Thyroid gland (tissue), 4 donors: ENCODE data around the gene NIF3L1. TPM values are rescaled to one million over a fixed set of nuclear protein-coding genes. Genes with fewer than 3 reads are reported as not detected.
"Not testable (repeated sequence)": the region's sequence is repeated elsewhere in the genome, so short reads cannot be mapped to it uniquely, and the experiment has no call there.

Experiments
- DNase-seq, 2 donors: peaks; one replicate each; pipeline ENCODE4 v3.0.0-alpha.2; 2019
- H3K27ac ChIP-seq, 3 donors: fragments of 200-600 bp; sonication (generic); 1 replicate in 2 of 3; 2 replicates in 1 of 3; pipeline ENCODE4 v1.5.1; 2016 to 2019; ENCODE audit warnings: mild to moderate bottlenecking in 1 of 3, moderate library complexity in 1 of 3
- H3K27me3 ChIP-seq: fragments of 200-600 bp; sonication (generic); one replicate; pipeline ENCODE4 v1.5.1; 2019
- H3K36me3 ChIP-seq, 2 donors: fragments of 200-600 bp; sonication (generic); one replicate each; pipeline ENCODE4 v1.5.1; 2016 to 2019
- H3K4me1 ChIP-seq, 2 donors: fragments of 200-600 bp; sonication (generic); one replicate each; pipeline ENCODE4 v1.5.1; 2017 to 2019
- H3K4me3 ChIP-seq, 3 donors: fragments of 200-600 bp; sonication (generic); replicated peaks in 1 of 3; 1 replicate in 2 of 3; 2 replicates in 1 of 3; pipeline ENCODE4 v1.5.1; 2016; ENCODE audit warnings: mild to moderate bottlenecking in 1 of 3
- H3K9me3 ChIP-seq: fragments of 200-600 bp; sonication (generic); one replicate; pipeline ENCODE4 v1.5.1; 2017
- CTCF ChIP-seq, 6 experiments: fragments of 200-600 bp in 3 of 6; fragments of 450-650 bp in 3 of 6; sonication (generic) in 3 of 6; IDR thresholded peaks; one replicate each; pipeline ENCODE4 v1.5.1; 2016 to 2019; ENCODE audit warnings: antibody characterized with exemption in 6 of 6, mild to moderate bottlenecking in 2 of 6, inconsistent platforms in 1 of 6, moderate library complexity in 1 of 6
- POLR2A ChIP-seq, 2 donors: fragments of 450-650 bp; IDR thresholded peaks; one replicate each; pipeline ENCODE4 v1.6.1; 2017; ENCODE audit warnings: antibody characterized with exemption in 2 of 2, mild to moderate bottlenecking in 2 of 2, moderate library complexity in 1 of 2
- WGBS, 2 donors: methylation state at CpG; one replicate each; pipeline ENCODE4 v1.1.5; 2017; 5-methylcytosine and 5-hydroxymethylcytosine counted together
- intact Hi-C: fragments of 100-400 bp; cut with DNase I; formaldehyde crosslinking; loops from one replicate; pipeline ENCODE4 v1.15.1; 2023
- total RNA-seq, 4 donors: library from RNA; depleted of rRNA; stranded (reverse); fragments of >200 nt; gene quantifications; one replicate each; pipeline ENCODE4 v1.2.3, GENCODE V29; 2016

Gene NIF3L1
- total RNA-seq, 4 donors from 2014 or later, result 16.9 to 32.2 (median 27.2) TPM

GRCh38 chr2:200869014-200869413, 20.2 kb upstream of the NIF3L1 start:
- WGBS, 2 donors, result 91% methylated on average over 2 of the region's 2 CpGs
- Histone ChIP-seq H3K4me1 (peaks cover 0 to 5% of the 10 kb centered on the region in 2 donors), H3K4me3 (no peak overlapping the region), H3K9me3 (no peaks in the 10 kb centered on the region), H3K27ac (no peak overlapping the region), H3K36me3 (peaks cover 0 to 16% of the 10 kb centered on the region in 2 donors), H3K27me3 (no peaks in the 10 kb centered on the region)
- TF ChIP-seq POLR2A (IDR thresholded peaks at IDR 0.05) (no peak), CTCF (IDR thresholded peaks at IDR 0.05) (no peak)
- DNase-seq, result no peak
- intact Hi-C loops, result no loop called here

GRCh38 chr2:200871151-200871550, 18.0 kb upstream of the NIF3L1 start:
- Histone ChIP-seq H3K27ac (no peak overlapping the region), H3K9me3 (no peaks in the 10 kb centered on the region), H3K27me3 (no peaks in the 10 kb centered on the region), H3K4me1 (peaks cover 0 to 5% of the 10 kb centered on the region in 2 donors), H3K36me3 (peaks cover 0 to 26% of the 10 kb centered on the region in 2 donors), H3K4me3 (no peak overlapping the region)
- DNase-seq, result no peak
- intact Hi-C loops, result no loop called here
- TF ChIP-seq CTCF (IDR thresholded peaks at IDR 0.05), result no peak
- no peak for TF ChIP-seq POLR2A (IDR thresholded peaks at IDR 0.05)
- WGBS, 2 donors, result 87 to 88% methylated on average over 3 of the region's 3 CpGs

GRCh38 chr2:200873560-200873959, 15.6 kb upstream of the NIF3L1 start:
- Histone ChIP-seq H3K36me3 (peaks cover 9 to 40% of the 10 kb centered on the region in 2 donors), H3K4me1 (no peaks in the 10 kb centered on the region), H3K4me3 (no peak overlapping the region), H3K9me3 (no peaks in the 10 kb centered on the region), H3K27ac (no peak overlapping the region), H3K27me3 (no peaks in the 10 kb centered on the region)
- WGBS, 2 donors, result 98 to 99% methylated on average over 6 of the region's 6 CpGs
- intact Hi-C loops, result no loop called here
- DNase-seq, result no peak
- TF ChIP-seq CTCF (IDR thresholded peaks at IDR 0.05) (no peak), POLR2A (IDR thresholded peaks at IDR 0.05) (no peak)

GRCh38 chr2:200877443-200877842, 11.7 kb upstream of the NIF3L1 start:
- Histone ChIP-seq H3K27me3 (no peaks in the 10 kb centered on the region), H3K4me1 (no peaks in the 10 kb centered on the region), H3K4me3 (no peak overlapping the region), H3K9me3 (no peaks in the 10 kb centered on the region), H3K36me3 (peaks cover 32 to 53% of the 10 kb centered on the region in 2 donors), H3K27ac (no peak overlapping the region)
- TF ChIP-seq CTCF (IDR thresholded peaks at IDR 0.05), result no peak
- TF ChIP-seq POLR2A (IDR thresholded peaks at IDR 0.05), result no peak
- no peak for DNase-seq
- intact Hi-C loops, result no loop called here

GRCh38 chr2:200878289-200878880, 10.8 kb upstream of the NIF3L1 start:
- peaks cover 36 to 51% of the 10 kb centered on the region in 2 donors for H3K36me3 ChIP-seq
- no peak overlapping the region for H3K4me3 ChIP-seq
- intact Hi-C loops, result no loop called here
- no peak overlapping the region for H3K27ac ChIP-seq
- TF ChIP-seq POLR2A (IDR thresholded peaks at IDR 0.05) (no peak), CTCF (IDR thresholded peaks at IDR 0.05) (no peak)
- DNase-seq, result no peak
- 93 to 96% methylated on average over 2 of the region's 2 CpGs for WGBS, 2 donors
- H3K9me3 ChIP-seq, result no peaks in the 10 kb centered on the region
- no peaks in the 10 kb centered on the region for H3K27me3 ChIP-seq
- H3K4me1 ChIP-seq, result no peaks in the 10 kb centered on the region

- 89 to 90% methylated on average over 2 of the region's 2 CpGs for WGBS, 2 donors
- DNase-seq, H3K4me1 ChIP-seq, H3K27me3 ChIP-seq, H3K27ac ChIP-seq, H3K9me3 ChIP-seq, H3K4me3 ChIP-seq, intact Hi-C loops: not testable (repeated sequence)
- peaks cover 41 to 53% of the 10 kb centered on the region in 2 donors for H3K36me3 ChIP-seq
Observed at GRCh38 chr2:200881715-200882249, 7.4 kb upstream of the NIF3L1 start.
